Lung (tissue), 12 donors: ENCODE measurements around the gene CLEC18A. TPM values are rescaled to one million over a fixed set of nuclear protein-coding genes. Genes with fewer than 3 reads are reported as not detected.

Source experiments
- ATAC-seq: fragments of 200-7000 bp; cut with Tn5 transposase; one replicate; pipeline ENCODE4 v1.9.1; 2020; ENCODE audit warnings: moderate number of reproducible peaks; ENCODE audit not compliant: insufficient read depth, low FRiP score
- DNase-seq, 3 donors: peaks; one replicate each; pipeline ENCODE4 v3.0.0-alpha.2; 2013 to 2017
- H3K27ac ChIP-seq, 2 donors: one replicate each; pipeline ENCODE4 v1.5.1; 2013; ENCODE audit warnings: mild to moderate bottlenecking in 2 of 2, moderate library complexity in 2 of 2, control low read depth in 1 of 2, inconsistent platforms in 1 of 2, low read depth in 1 of 2, low read length in 1 of 2
- H3K27me3 ChIP-seq, 3 donors: one replicate each; pipeline ENCODE4 v1.5.1; 2013; ENCODE audit warnings: low read length in 2 of 3; ENCODE audit not compliant: control insufficient read depth in 3 of 3, insufficient read depth in 3 of 3
- H3K36me3 ChIP-seq, 4 donors: one replicate each; pipeline ENCODE4 v1.5.1; 2013; ENCODE audit warnings: low read length in 4 of 4, mild to moderate bottlenecking in 1 of 4, moderate library complexity in 1 of 4; ENCODE audit not compliant: control insufficient read depth in 4 of 4, insufficient read depth in 4 of 4
- H3K4me1 ChIP-seq, 5 donors: one replicate each; pipeline ENCODE4 v1.5.1; 2013; ENCODE audit warnings: low read length in 5 of 5, mild to moderate bottlenecking in 2 of 5, moderate library complexity in 1 of 5; ENCODE audit not compliant: control insufficient read depth in 5 of 5, insufficient read depth in 5 of 5
- H3K4me3 ChIP-seq: one replicate; pipeline ENCODE4 v1.5.1; 2013; ENCODE audit warnings: mild to moderate bottlenecking, control low read depth, moderate library complexity
- H3K9ac ChIP-seq, 2 donors: one replicate each; pipeline ENCODE4 v1.5.1; 2013; ENCODE audit warnings: low read length in 2 of 2, control low read depth in 1 of 2; ENCODE audit not compliant: insufficient read depth in 1 of 2
- H3K9me3 ChIP-seq, 4 donors: one replicate each; pipeline ENCODE4 v1.5.1; 2013; ENCODE audit warnings: low read length in 3 of 4, mild to moderate bottlenecking in 1 of 4, moderate library complexity in 1 of 4; ENCODE audit not compliant: control insufficient read depth in 4 of 4, insufficient read depth in 3 of 4
- WGBS, 2 donors: extraction: QIAGEN DNeasy Blood & Tissue Kit; methylation state at CpG; one replicate each; pipeline ENCODE4 v1.1.7; 2013; 5-methylcytosine and 5-hydroxymethylcytosine counted together
- polyA plus RNA-seq, 2 donors: library from polyadenylated mRNA; stranded (reverse); fragments of 200-250 nt; gene quantifications; one replicate each; pipeline ENCODE4 v1.2.1, GENCODE V29; 2013
- total RNA-seq, 2 donors: library from RNA; depleted of rRNA in 1 of 2; stranded (reverse); fragments of >200 nt in 1 of 2; gene quantifications; one replicate each; pipeline ENCODE4 v1.2.1, GENCODE V29; 2014 to 2021
- TF ChIP-seq, protein P1 (sequence below): IDR thresholded peaks from 2 replicates; pipeline ENCODE4 v1.5.1; 2012; ENCODE audit warnings: mild to moderate bottlenecking; ENCODE audit errors: control extremely low read depth, extremely low read depth
- donor health status: control.
- donor health status: control.
- donor health status: Bipolar disorder and iron deficiency.
- donor health status: healthy.
- donor health status: DM: yes; HTN: yes; CAD: no.

Gene CLEC18A
- total and polyA plus RNA-seq, 4 donors, result 1.2 to 2.9 (median 1.5) TPM

DNA sequence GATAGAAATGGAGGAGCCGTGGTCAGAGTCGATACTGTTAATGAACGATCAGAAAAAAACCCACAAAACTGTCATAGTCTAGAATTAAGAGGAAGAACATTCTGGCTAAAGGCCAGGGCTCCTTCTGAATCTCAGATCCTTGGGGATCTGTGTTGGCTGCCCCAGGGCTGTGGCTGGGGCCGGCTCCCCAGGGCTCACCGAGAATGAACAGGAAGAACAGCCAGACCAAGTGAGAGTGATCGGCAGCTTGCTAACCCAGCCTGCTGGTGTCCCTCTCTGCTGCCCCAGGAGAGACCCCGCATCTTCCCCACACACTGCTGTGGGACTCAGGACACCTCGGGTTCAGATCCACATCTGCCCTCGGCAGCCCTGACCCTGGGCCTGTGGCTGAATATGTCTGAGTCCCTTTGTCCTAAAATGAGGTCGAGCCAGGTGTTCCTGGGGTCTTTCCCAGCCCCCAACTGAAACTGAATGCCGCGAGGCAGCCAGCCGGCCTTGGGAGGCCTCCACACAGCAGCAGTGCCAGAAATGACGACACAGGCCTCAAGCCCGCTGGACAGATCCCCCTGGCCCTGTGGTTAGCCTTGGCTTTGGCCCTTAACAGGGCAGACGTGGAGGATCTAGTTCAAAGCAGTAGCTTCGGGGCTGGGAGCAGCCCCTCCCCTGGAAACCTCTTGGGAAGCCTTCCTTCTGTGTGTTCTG is 23.9 kb upstream of the CLEC18A start:
- no peak overlapping the region for H3K4me3 ChIP-seq
- DNase-seq (peak; percentile 36 to 61 (median 40)), ATAC-seq (no peak)
- H3K36me3 ChIP-seq, result peaks cover 0 to 25% (median 0%) of the 10 kb centered on the region in 4 donors
- TF ChIP-seq, protein P1, sequence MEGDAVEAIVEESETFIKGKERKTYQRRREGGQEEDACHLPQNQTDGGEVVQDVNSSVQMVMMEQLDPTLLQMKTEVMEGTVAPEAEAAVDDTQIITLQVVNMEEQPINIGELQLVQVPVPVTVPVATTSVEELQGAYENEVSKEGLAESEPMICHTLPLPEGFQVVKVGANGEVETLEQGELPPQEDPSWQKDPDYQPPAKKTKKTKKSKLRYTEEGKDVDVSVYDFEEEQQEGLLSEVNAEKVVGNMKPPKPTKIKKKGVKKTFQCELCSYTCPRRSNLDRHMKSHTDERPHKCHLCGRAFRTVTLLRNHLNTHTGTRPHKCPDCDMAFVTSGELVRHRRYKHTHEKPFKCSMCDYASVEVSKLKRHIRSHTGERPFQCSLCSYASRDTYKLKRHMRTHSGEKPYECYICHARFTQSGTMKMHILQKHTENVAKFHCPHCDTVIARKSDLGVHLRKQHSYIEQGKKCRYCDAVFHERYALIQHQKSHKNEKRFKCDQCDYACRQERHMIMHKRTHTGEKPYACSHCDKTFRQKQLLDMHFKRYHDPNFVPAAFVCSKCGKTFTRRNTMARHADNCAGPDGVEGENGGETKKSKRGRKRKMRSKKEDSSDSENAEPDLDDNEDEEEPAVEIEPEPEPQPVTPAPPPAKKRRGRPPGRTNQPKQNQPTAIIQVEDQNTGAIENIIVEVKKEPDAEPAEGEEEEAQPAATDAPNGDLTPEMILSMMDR, result no peak
- H3K4me1 ChIP-seq, result peaks cover 0 to 21% (median 5%) of the 10 kb centered on the region in 5 donors
- H3K9me3 ChIP-seq, result no peaks in the 10 kb centered on the region
- no peak overlapping the region for H3K27ac ChIP-seq
- H3K27me3 ChIP-seq, result no peaks in the 10 kb centered on the region
- 73% methylated on average over 17 of the region's 17 CpGs for WGBS, 2 donors
- peak overlapping the region in 1 of 2 donors; percentile 37 for H3K9ac ChIP-seq

DNA sequence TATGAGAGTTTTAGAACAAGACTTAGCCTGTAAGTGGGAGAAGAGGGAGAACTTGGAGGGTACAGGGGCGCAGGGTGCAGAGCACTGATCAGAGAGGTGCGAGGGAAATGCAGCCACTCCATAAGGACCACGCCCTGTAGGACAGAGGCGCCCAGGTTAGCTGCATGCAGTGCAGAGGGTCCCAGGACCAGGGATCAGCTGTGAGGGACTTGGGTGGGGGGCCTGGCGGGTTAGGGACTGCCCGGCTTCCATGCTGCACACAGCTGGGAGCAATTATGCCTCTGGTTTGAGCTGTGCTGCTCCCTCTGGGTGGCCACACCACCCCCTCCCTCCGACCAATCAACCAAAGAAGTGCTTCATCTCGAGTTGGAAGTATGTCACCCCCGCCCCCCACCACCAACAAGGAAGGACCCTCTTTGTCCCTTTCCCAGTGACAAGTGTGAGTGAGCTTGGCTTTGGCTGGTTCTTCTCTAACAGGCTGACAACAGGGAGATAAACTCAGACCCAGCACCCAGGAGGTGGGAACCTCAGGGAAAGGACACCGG is 22.2 kb upstream of the CLEC18A start:
- DNase-seq (no peak), ATAC-seq (no peak)
- no peak overlapping the region for H3K27ac ChIP-seq
- no peaks in the 10 kb centered on the region for H3K9me3 ChIP-seq
- WGBS, 2 donors, result 88% methylated on average over 10 of the region's 10 CpGs
- peaks cover 0 to 38% (median 5%) of the 10 kb centered on the region in 4 donors for H3K36me3 ChIP-seq
- no peak overlapping the region for H3K9ac ChIP-seq
- TF ChIP-seq, protein P1, result no peak
- H3K4me3 ChIP-seq, result no peak overlapping the region
- H3K4me1 ChIP-seq, result peaks cover 0 to 21% (median 5%) of the 10 kb centered on the region in 5 donors
- no peaks in the 10 kb centered on the region for H3K27me3 ChIP-seq

- H3K9ac ChIP-seq, result no peak overlapping the region
- TF ChIP-seq, protein P1, result no peak
- WGBS, 2 donors, result 89 to 91% methylated on average over 9 of the region's 9 CpGs
- no peak overlapping the region for H3K4me3 ChIP-seq
- H3K36me3 ChIP-seq, result peaks cover 0 to 42% (median 8%) of the 10 kb centered on the region in 4 donors
- no peak overlapping the region for H3K27ac ChIP-seq
- H3K4me1 ChIP-seq, result peaks cover 0 to 21% (median 5%) of the 10 kb centered on the region in 5 donors
- H3K27me3 ChIP-seq, result no peaks in the 10 kb centered on the region
- DNase-seq, result peak in 1 of 3 donors; percentile 10
- H3K9me3 ChIP-seq, result no peaks in the 10 kb centered on the region
- ATAC-seq, result no peak
Observed at GRCh38 chr16:69929480-69929879, 21.7 kb upstream of the CLEC18A start.
